Upper lobe of left lung (tissue), 4 donors: ENCODE results near the gene BACH1.

ENCODE experiments used
- CTCF ChIP-seq, 6 experiments: fragments of 450-650 bp in 4 of 6; fragments of 200-600 bp in 2 of 6; sonication (generic) in 2 of 6; IDR thresholded peaks; one replicate each; pipeline ENCODE4 v1.5.1; 2016 to 2019; ENCODE audit warnings: antibody characterized with exemption in 6 of 6
- POLR2A ChIP-seq, 4 donors: fragments of 450-650 bp; IDR thresholded peaks; one replicate each; pipeline ENCODE4 v1.5.1; 2016 to 2017; ENCODE audit warnings: antibody characterized with exemption in 4 of 4, mild to moderate bottlenecking in 2 of 4
- POLR2AphosphoS5 ChIP-seq, 2 donors: sonication (generic); formaldehyde crosslinking; IDR thresholded peaks; one replicate each; pipeline ENCODE4 v1.5.1; 2017; ENCODE audit warnings: antibody characterized with exemption in 2 of 2

- TF ChIP-seq CTCF (IDR thresholded peaks at IDR 0.05) = no peak
- TF ChIP-seq POLR2AphosphoS5 (IDR thresholded peaks at IDR 0.05) = no peak
- no peak for TF ChIP-seq POLR2A (IDR thresholded peaks at IDR 0.05)
Measured at GRCh38 chr21:29260461-29260860, 38.3 kb upstream of the BACH1 start.
